Measurements from ENCODE around the gene MSI2.

The MSI2 gene

DNA sequence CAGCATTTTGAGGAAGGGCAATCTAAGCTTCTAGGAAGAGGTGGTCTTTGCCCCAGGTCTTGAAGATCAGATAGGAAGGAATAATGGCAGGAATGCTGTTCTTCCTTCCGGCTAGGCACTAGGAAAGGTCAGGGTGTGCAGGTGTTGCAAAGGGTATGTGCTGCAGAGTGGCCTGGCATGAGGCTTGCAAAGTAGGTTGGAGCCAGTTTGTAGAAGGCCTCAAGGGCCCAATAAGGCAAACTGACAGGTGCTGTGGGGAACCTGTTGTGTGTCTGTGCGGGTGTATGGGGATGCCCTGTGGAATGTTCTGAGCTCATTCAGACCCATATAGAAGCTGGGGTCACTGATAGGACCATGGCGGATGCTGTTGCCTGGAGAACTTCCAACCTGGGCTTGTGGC is 12.7 kb downstream of the MSI2 start:
- DNase-seq (ENCODE audit: low read depth in 3 of 3, low spot score in 1 of 3): no peak

DNA sequence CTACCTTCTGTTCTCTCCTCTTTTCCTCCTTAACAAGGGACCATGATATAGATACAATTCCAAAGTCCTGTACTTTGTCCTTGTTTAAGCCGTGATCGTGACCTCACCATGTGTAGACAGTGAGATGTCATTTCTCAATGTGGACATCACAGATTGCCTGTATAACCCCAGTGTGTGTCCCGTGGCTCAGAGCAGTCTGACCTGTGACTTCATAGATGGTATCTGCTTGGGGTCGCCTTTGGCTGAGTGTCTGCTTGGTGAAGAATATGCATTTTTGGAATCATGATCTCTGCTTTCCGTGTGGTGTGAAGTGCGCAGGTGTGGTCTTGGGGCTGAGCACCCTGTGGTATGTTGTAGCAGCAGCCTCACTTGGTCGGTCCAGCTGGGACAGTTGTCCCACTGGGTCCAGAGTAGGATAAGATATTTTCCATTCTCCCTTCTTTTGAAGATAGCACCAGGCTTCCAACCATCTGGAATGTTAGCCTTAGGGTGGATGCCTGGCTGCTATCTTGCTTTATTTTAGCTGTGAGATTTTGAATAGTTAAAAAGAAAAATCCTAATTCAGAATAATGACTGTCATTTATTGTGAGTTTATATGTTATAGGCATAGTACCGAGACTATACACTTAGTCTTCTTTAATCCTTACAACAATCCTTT is 13.4 kb downstream of the MSI2 start:
- no peak for DNase-seq (ENCODE audit: low read depth in 3 of 3, low spot score in 1 of 3)

DNA sequence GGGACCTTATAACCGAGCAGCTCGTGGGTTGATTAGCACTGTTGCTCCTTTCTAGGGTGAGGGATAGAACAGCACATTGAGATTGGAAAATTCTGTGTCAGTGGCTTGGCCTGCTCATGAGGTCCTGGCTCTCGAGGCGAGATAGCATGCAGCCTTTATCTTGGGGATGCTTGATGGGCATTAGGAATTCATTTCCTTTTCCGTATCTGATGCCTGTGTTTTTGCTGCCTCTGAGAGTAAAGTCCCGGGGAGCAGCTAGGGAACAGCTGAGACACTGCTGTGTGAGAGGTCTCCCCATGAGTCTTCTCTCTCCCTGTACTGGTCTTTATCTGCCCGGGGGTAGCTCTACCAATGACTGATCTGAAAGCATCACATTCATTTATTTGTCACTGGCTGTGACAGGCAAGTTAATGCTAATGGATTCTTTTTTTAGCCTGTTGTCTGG is 14.5 kb downstream of the MSI2 start:
- no peak for DNase-seq (ENCODE audit: low read depth in 3 of 3, low spot score in 1 of 3)

DNA sequence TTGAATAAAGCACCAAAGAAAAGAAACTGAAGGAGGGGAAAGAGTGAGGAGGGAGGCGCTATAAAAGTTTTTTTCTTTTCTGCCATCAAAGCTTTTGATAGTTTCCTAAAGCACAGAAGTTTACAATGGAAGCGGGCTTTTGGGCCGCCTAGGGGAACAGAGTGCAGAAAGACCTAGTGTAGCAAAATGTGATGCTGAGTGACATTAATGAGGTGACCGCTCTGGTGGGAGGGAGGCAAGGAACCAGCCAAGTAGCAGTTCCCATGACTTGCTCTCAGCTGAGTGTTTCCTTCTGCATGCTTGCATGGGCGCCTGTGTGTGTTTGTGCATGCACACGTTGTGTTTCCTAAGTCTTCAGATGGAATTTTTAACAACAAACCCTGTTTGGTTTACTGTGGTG is 15.5 kb downstream of the MSI2 start:
- DNase-seq (ENCODE audit: low read depth in 3 of 3, low spot score in 1 of 3): no peak

DNA sequence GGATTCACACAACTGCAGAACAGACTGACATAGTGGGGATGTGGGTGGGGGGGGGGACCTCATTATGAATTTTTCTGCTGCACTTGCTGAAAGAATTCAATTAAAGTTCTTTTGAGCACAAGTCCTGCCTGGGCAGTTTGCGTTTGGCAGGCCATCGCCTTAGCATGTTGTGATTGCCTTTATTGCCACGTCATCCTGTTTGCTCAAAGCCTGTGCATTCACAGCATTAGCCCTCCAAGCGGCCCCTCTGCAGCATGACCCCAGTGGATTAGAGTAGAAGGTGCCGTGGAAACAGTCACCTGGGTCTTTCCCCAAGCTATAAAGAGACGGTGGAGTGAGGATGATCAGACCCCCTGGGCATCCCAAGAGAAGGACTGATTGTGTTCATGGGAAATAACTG is 17.2 kb downstream of the MSI2 start:
- no peak for DNase-seq (ENCODE audit: low read depth in 3 of 3, low spot score in 1 of 3)

DNA sequence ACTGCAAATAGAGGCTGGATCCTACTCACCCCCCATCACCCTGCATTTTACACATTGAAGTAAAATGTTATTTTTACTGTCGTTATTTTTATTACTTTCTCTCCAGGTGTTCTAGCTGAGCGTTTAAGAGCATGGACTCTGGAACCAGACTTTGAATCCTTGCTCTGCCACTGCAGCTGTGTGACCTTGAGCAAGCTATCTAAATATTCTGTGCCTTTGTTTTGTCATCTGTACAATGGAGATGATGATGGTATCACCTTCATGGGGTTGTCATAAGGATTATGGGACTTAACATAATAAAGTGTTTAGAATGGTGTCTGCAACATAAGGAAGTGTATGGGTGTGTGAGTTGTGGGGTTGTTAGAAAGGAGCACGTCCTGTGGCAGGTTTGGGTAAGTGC is 17.8 kb downstream of the MSI2 start:
- no peak for DNase-seq (ENCODE audit: low read depth in 3 of 3, low spot score in 1 of 3)

DNA sequence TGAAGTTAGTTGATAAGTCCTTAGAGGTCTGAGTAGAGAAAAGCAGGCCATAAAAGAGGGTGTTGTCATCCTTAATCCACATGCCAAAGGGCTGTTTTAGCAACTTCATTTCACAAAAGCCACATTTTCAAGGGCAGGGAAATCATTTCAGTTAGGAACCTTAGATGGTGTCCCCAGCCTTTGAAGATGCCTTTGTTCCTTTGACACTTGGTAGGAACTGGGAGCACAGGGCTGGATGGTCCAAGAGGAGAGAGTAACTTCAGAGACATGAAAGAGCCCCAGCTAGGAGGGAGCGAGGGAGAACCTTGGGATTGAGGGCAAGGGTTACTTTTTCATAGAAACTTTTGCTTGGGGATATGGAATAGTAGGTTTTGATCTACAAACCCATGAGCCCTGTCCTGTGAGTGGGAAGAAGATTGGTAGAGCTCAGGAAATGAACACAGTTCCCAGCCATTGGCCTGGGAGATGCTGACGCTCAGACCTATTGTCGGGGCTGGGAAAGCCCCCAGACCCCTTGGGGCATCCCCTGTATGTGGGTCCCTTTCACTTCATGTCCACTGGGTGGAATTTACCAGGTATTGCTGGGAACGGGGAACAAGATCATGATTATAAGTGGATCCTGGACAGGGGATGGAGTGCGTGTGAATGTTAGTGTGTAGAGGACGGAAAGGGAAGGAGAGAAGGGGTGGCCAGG is 18.9 kb downstream of the MSI2 start:
- no peak for DNase-seq (ENCODE audit: low read depth in 3 of 3, low spot score in 1 of 3)

DNA sequence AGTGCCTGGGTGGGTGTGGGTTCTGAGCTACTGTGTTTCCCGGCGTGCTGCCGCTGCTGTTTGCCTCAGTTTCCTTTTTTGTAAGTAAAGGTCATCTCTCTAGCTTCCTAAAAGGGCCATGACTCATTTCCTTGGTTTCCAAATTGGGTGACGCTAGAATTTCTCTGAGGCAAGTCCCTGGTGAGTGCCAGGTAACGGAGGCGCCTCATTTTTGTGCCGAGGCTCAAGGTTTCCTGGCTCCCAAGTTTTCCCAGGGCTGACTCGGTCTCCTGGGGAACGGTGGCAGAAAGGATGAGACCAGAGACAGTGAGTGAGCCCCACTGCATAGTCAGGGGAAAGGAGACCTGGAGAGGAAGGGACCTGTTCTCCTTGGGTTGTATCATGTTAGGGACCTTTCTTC is 20.3 kb downstream of the MSI2 start:
- no peak for DNase-seq (ENCODE audit: low read depth in 3 of 3, low spot score in 1 of 3)

DNA sequence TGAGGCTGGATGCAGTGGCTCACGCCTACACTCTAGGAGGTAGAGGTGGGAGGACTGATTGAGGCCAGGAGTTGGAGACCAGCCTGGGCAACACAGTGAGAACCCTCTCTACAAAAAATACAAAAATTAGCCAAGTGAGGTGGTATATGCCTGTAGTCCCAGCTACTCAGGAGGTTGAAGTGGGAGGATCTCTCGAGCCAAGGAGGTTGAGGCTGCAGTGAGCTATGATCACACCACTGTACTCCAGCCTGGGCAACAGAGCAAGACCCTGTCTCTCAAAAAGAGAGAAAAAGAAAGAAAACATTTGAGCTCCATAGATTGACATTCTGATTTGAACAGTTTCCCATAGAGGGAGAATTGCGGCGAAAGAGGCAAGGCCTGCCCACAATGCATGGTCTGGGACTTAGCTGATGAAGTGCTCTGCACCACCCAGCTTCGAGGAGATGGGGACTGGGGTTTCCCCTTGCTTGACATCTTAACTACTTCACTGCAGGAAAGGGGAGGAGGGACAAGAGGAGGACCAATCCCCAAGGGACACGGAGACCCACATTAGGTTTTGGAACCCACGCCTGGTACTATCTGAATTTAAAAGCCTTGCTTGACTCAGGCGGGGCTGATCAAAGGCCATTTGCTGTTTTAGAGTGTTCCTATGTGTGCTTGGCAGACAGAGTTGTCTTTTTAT is 21.7 kb downstream of the MSI2 start:
- DNase-seq (ENCODE audit: low read depth in 3 of 3, low spot score in 1 of 3): no peak

DNA sequence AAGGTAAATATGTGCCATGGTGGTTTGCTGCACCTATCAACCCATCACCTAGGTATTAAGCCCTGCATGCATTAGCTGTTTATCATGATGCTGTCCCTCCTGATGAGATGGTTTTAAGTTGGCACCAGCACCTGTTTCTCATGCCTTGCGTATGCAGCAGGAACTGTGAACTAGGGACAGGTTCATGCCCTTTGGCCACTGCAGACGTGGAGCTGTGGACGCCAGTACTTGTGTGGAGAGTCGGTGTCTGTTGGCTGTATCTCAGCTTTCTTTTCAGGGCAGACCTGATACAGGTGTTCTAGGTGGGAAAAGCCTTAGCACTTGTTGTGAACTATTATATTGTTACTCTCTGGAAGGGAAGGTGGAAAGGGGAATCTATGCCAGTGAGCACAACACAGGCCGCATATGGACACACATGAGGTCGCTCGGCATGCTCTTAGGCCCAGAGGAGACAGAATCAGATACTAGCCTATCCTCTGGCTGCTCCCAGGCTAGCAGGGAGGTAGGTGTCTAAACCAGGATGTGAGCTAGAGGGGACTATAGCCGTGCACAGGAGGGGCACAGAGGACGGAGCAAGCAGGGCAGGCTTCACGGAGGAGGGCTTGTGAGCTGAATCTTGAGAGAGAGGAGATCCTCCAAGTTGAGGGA is 22.5 kb downstream of the MSI2 start:
- no peak for DNase-seq (ENCODE audit: low read depth in 3 of 3, low spot score in 1 of 3)

DNA sequence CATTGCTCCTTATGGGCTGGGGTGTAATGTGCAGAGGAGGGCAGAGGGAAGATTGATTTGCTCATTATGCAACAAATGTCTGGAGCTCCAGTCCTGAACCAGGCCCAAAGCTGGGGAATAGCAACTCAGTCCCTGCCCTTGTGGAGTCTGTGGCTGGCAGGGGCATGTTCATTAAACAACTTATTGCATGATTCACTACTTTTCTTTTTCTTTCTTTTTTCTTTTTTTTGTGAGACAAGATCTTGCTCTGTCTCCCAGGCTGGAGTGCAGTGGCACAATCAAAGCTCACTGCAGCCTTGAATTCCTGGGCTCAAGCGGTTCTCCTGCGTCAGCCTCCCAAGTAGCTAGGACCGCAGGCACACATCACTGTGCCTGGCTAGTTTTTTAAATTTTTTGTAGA is 23.1 kb downstream of the MSI2 start:
- DNase-seq (ENCODE audit: low read depth in 3 of 3, low spot score in 1 of 3): no peak

DNA sequence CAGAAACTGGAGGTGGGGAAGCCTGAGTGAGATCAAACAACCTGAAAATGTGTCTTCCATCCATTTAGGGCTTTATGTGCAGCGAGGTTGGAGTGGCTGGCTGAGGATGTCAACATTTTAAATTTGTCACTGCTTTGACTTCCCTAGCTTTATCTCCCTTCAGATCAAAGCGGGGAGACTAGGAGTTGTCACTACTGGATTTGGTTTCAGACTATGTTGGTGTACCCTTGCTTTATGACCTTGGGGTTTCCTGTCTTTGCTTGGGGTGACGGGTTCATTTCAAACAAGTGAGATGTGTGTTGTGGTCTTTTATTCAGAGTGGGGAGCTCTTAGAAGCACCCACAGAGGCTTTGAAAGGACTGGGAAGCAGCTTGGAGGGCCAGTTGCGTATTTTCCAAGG is 25.6 kb downstream of the MSI2 start:
- no peak for DNase-seq (ENCODE audit: low read depth in 3 of 3, low spot score in 1 of 3)

DNA sequence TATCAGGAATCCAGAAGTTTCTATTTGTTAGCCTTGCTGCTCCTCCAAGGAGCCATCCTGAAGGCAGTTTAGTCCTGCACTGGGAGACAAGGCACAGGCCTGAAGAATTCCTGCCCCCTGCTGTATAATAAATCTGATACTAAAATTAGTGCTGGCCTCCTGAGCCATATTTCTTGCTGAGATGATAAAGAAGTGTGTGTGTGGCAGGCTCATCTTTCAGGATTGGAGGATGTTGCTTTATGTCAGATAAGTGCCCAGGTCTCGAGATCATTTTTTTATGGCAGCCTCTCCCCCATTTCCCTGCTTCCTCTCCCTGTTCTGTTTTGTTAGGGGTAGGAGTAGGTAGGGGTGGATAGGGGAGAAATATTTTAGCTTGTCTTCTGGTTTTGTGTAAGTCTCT is 26.0 kb downstream of the MSI2 start:
- DNase-seq (ENCODE audit: low read depth in 3 of 3, low spot score in 1 of 3): no peak

DNA sequence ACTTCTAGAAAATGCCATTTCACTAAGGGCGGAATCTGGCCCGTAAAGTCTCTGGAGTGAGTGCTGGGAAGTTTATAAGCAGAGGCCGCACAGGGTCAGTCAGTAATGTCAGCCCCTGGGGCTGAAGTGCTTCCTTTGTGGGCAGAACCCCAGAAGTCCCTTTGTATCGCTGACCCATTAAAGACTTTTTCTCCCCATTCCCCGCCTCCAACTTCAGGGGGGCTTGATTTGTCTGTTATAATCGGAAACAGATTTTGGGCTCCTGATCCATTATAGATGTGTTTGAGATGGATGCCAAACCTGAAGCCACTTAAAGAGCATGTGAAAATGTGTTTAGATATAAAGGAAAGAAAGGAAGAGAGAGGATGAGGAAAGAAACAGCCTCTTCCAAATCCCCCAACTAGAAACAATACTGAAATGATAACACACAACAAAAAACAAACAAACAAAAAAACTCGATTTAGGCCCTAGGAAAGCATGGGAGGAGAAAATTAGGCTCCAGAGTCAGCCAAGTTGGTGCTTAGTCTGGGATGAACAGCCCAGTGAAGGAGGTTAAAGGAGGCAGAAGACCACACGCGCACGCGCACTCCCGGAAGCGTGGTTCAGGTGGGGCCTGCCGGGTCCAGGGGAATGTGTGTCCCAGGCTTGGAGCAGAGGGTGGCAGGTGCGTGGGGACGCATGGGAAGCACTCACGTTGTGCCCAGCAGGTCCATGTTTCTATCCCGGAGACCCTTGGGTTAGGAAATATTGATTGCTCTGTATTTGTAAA is 27.1 kb downstream of the MSI2 start:
- no peak for DNase-seq (ENCODE audit: low read depth in 3 of 3, low spot score in 1 of 3)

DNA sequence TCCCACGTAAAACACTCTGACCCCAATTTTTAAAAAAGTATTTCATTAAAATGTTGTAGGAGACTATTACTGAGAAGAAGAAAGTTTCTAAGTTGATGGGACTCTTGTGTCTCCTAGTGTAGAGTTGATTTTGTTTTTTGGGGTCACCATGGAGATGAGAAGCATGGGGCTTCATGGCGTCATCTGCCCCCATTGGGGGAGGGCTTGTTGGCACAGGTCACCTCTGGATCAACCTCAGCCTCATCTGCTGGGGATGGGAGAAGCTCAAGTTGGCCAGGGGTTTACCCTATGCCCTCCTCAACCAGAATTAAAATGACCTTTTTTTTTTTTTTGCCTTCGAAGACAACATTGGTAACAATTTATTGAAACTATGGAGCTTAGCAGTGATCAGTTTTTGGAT is 28.3 kb downstream of the MSI2 start:
- no peak for DNase-seq (ENCODE audit: low read depth in 3 of 3, low spot score in 1 of 3)

DNA sequence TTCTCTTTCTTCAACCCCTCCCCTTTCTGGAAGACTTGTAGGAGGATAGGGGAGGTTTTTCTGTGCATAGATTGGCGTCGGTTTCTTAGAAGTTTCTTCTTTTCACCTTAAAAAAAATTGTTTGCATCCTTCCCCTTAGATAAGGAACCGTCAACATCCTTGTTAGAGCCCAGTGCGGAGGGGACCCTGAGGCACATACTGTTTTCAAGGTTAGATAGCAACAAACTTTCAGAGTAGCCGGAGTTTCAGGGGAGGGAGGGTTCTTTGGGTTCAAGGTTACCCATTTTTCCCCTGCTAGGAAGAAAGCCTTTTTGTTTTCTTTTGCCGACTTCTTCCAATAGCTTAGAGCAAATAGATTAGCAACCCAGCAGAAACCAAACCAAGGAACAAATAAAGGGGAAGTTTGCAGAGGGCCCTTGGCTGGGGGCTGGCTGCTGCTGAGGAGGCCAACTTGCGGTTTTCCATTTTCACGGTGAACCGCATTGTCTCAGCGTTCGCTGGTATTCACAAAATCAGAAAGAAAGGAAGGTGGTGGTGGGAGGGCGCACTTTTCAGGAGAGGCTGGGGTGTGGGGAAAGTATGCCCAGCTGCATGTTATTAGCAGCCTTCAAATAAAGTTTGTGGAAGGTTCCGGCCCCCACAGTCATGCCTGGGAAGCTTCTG is 28.8 kb downstream of the MSI2 start:
- no peak for DNase-seq (ENCODE audit: low read depth in 3 of 3, low spot score in 1 of 3)

DNA sequence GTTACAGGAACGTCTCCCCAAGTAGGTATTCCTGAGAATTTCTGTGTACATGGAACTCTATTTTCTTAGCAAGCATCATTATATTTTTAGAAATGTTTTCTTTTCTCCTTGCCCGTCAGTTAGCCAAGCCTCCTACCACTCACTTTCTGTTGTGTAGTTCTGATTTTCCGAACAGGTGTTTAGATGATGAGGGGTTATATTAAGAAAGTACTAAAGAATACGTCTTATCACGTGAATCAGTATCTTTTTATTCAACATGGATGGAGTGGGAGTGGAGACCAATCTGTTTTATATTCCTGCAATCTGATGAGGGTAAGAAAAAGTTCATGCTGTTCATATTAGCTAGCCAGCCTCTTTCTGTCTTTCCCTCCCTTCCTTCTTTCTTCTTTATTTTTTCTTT is 29.4 kb downstream of the MSI2 start:
- no peak for DNase-seq (ENCODE audit: low read depth in 3 of 3, low spot score in 1 of 3)

DNA sequence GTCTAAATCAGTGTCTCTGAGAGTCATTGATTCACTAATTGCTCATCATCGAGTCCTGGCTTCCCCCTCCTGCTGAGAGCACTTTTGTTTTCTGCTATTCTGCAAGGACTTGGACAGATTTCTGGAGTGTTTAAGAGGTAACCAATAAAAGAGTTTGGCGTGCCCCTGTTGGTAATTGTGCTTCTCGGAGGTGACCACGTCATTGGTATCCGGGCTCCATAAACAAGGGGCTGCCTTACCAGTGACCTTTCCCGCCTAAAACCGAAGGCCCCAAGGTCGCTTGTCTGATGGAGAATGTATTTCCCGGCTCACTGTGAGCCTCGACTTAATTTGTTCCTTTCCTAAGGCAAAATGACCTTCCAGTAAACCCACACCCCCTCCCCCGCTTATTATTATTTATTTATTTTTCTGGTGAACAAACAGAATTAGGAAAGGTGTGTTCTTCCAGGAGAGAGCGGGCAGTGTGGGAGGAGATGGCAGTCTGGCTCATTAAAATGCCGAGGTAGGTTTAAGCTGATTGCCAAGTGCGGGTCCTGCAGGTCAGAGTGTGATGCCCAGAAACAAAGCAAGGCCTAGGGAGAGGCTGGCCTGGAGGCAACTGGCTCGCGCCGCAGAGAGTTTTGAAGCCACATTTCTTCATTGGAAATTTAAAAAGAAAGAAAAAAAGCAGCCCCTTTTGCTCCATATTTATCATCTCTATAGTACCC is 30.2 kb downstream of the MSI2 start:
- no peak for DNase-seq (ENCODE audit: low read depth in 3 of 3, low spot score in 1 of 3)

DNA sequence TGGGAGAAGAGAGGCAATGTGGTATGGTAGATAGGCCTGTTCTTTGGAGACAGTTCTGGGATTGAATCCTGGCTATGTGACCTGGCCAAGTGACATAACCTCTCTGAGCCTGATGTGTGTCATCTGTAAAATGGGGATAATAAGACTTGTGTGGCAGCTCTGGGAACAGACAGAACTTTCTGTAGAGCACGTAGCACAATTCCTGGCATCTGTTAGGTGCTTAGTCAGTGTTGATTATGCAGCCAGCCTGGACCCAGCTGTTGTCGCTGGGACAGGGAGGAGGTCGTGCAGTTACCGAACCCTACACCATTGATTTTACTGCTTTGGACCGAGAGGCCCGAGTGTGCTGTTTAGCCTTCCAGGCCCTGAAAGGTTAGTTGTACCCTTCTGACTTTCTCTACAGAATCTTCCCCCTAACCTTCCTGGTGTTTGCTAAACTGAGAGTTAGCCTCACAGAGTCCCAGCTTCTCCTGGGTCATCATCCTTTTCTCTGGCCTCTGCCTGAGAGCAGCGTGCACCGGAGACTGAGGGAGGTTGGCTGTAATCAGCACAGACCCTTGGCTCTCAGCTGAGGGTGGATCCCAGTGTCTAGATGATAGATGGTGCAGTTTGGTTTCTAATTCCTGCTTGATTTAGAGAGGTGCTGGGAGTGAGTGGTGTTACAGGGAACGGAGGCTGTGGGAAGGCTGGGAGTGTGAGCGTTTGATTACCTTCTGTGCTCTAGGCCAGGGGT is 31.9 kb downstream of the MSI2 start:
- DNase-seq (ENCODE audit: low read depth in 3 of 3, low spot score in 1 of 3): no peak

DNA sequence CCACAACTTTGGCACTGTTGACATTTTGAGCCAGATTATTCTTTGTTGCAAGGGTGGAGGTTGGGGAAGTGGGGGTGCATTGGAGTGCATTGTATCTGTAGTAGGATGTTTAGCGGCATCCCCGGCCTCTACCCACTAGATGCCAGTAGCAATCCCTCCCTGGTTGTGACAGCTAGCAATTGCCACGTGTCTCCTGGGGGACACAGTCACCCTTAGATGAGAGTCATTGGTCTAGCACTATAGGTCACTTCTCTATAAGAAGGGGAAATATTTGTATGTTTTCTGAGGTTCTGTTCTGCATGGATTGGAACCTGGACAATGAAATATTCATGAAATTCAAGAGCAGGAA is 32.4 kb downstream of the MSI2 start:
- no peak for DNase-seq (ENCODE audit: low read depth in 3 of 3, low spot score in 1 of 3)

Data from stimulated activated CD4-positive, alpha-beta T cell treated with anti-CD3 and anti-CD28 coated beads, TNF-alpha, amount 100 ng/mL, for 1 hour (primary cell).